ENCODE results near the gene TTLL1. TPM values are rescaled to one million over a fixed set of nuclear protein-coding genes. Genes with fewer than 3 reads are reported as not detected.

TTLL1 gene
- total RNA-seq, 1 donor from 2014 or later: 5.9 TPM

- no peak for DNase-seq (ENCODE audit: extremely low spot score in 2 of 2)
- H3K27me3 ChIP-seq: no peaks in the 10 kb centered on the region
- H3K36me3 ChIP-seq: no peaks in the 10 kb centered on the region
- H3K9me3 ChIP-seq: no peaks in the 10 kb centered on the region
- intact Hi-C loops (cut with DNase I): no loop called here
- H3K4me3 ChIP-seq: no peak overlapping the region
- TF ChIP-seq CTCF (IDR thresholded peaks at IDR 0.05) (no peak), POLR2AphosphoS5 (IDR thresholded peaks at IDR 0.05; ENCODE audit: insufficient read depth in 1 of 2, low read depth in 1 of 2) (no peak), POLR2A (IDR thresholded peaks at IDR 0.05) (no peak)
- H3K27ac ChIP-seq: no peak overlapping the region
- peaks cover 58% of the 10 kb centered on the region for H3K4me1 ChIP-seq
Measured at GRCh38 chr22:43006753-43007152, 82.4 kb downstream of the TTLL1 start.

- intact Hi-C loops (cut with DNase I): no loop called here
- H3K9me3 ChIP-seq: no peaks in the 10 kb centered on the region
- no peak for DNase-seq (ENCODE audit: extremely low spot score in 2 of 2)
- no peak overlapping the region for H3K27ac ChIP-seq
- no peaks in the 10 kb centered on the region for H3K27me3 ChIP-seq
- no peak overlapping the region for H3K4me3 ChIP-seq
- H3K36me3 ChIP-seq: no peaks in the 10 kb centered on the region
- TF ChIP-seq POLR2A (IDR thresholded peaks at IDR 0.05) (no peak), POLR2AphosphoS5 (IDR thresholded peaks at IDR 0.05; ENCODE audit: insufficient read depth in 1 of 2, low read depth in 1 of 2) (no peak), CTCF (IDR thresholded peaks at IDR 0.05) (no peak)
- H3K4me1 ChIP-seq: peaks cover 64% of the 10 kb centered on the region
Measured at GRCh38 chr22:43006016-43006505, 83.1 kb downstream of the TTLL1 start.

- Histone ChIP-seq H3K27ac (no peak overlapping the region), H3K9me3 (no peaks in the 10 kb centered on the region), H3K4me1 (peaks cover 69% of the 10 kb centered on the region), H3K36me3 (no peaks in the 10 kb centered on the region), H3K27me3 (no peaks in the 10 kb centered on the region), H3K4me3 (no peak overlapping the region)
- no peak for TF ChIP-seq CTCF (IDR thresholded peaks at IDR 0.05)
- TF ChIP-seq POLR2AphosphoS5 (IDR thresholded peaks at IDR 0.05; ENCODE audit: insufficient read depth in 1 of 2, low read depth in 1 of 2): no peak
- no peak for TF ChIP-seq POLR2A (IDR thresholded peaks at IDR 0.05)
- DNase-seq (ENCODE audit: extremely low spot score in 2 of 2): no peak
- intact Hi-C loops (cut with DNase I): no loop called here
Measured at GRCh38 chr22:43005106-43005505, 84.1 kb downstream of the TTLL1 start.

- TF ChIP-seq POLR2A (IDR thresholded peaks at IDR 0.05) (no peak), CTCF (IDR thresholded peaks at IDR 0.05) (no peak), POLR2AphosphoS5 (IDR thresholded peaks at IDR 0.05; ENCODE audit: insufficient read depth in 1 of 2, low read depth in 1 of 2) (no peak)
- Histone ChIP-seq H3K36me3 (no peaks in the 10 kb centered on the region), H3K4me1 (peaks cover 64% of the 10 kb centered on the region), H3K27ac (no peak overlapping the region), H3K4me3 (no peak overlapping the region), H3K9me3 (no peaks in the 10 kb centered on the region), H3K27me3 (no peaks in the 10 kb centered on the region)
- no peak for DNase-seq (ENCODE audit: extremely low spot score in 2 of 2)
- intact Hi-C loops (cut with DNase I): no loop called here
Measured at GRCh38 chr22:43004362-43005035, 84.7 kb downstream of the TTLL1 start.

GRCh38 chr22:43002202-43002586 lies 87.0 kb downstream of the TTLL1 start:
- no peaks in the 10 kb centered on the region for H3K27me3 ChIP-seq
- peaks cover 55% of the 10 kb centered on the region for H3K4me1 ChIP-seq
- no peaks in the 10 kb centered on the region for H3K9me3 ChIP-seq
- intact Hi-C loops (cut with DNase I): no loop called here
- TF ChIP-seq CTCF (IDR thresholded peaks at IDR 0.05) (no peak), POLR2A (IDR thresholded peaks at IDR 0.05) (no peak), POLR2AphosphoS5 (IDR thresholded peaks at IDR 0.05; ENCODE audit: insufficient read depth in 1 of 2, low read depth in 1 of 2) (no peak)
- no peak overlapping the region for H3K4me3 ChIP-seq
- no peak for DNase-seq (ENCODE audit: extremely low spot score in 2 of 2)
- H3K36me3 ChIP-seq: no peaks in the 10 kb centered on the region
- H3K27ac ChIP-seq: no peak overlapping the region

Data from vagina (tissue), 2 donors.